ENCODE measurements around the gene MCF2L2. TPM values are rescaled to one million over a fixed set of nuclear protein-coding genes. Genes with fewer than 3 reads are reported as not detected.

Gene MCF2L2
- total RNA-seq, 2 donors from 2014 or later, result 0.25 to 1.4 TPM

DNA sequence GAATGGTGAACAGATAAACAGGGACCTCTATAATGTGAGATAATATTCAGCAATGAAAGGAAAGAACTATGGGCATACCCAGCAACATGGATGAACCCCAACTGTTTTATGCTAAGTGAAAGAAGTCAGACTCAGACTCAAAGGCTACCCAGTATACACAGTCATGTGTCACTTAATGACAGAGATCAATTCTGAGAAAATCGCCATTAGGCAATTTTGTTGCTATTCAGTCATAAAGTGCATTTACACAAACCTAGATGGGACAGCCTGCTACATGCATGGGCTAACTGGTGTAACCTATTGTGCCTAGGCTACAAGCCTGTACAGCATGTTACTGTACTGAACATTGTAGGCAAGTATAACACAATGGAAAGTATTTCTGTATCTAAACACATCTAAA lies 98.9 kb downstream of the MCF2L2 start:
- DNase-seq, result no peak
- no peaks in the 10 kb centered on the region for H3K9me3 ChIP-seq
- H3K27ac ChIP-seq, result no peak overlapping the region
- no peaks in the 10 kb centered on the region for H3K27me3 ChIP-seq
- no peaks in the 10 kb centered on the region for H3K36me3 ChIP-seq
- intact Hi-C loops (cut with DNase I), result no loop called here
- H3K9ac ChIP-seq (ENCODE audit: low read depth in 2 of 2, low read length in 2 of 2), result no peak overlapping the region
- H3K4me3 ChIP-seq, result no peak overlapping the region
- H3K4me1 ChIP-seq, result no peaks in the 10 kb centered on the region
- TF ChIP-seq, protein P1, sequence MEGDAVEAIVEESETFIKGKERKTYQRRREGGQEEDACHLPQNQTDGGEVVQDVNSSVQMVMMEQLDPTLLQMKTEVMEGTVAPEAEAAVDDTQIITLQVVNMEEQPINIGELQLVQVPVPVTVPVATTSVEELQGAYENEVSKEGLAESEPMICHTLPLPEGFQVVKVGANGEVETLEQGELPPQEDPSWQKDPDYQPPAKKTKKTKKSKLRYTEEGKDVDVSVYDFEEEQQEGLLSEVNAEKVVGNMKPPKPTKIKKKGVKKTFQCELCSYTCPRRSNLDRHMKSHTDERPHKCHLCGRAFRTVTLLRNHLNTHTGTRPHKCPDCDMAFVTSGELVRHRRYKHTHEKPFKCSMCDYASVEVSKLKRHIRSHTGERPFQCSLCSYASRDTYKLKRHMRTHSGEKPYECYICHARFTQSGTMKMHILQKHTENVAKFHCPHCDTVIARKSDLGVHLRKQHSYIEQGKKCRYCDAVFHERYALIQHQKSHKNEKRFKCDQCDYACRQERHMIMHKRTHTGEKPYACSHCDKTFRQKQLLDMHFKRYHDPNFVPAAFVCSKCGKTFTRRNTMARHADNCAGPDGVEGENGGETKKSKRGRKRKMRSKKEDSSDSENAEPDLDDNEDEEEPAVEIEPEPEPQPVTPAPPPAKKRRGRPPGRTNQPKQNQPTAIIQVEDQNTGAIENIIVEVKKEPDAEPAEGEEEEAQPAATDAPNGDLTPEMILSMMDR (IDR thresholded peaks at IDR 0.05), result no peak

DNA sequence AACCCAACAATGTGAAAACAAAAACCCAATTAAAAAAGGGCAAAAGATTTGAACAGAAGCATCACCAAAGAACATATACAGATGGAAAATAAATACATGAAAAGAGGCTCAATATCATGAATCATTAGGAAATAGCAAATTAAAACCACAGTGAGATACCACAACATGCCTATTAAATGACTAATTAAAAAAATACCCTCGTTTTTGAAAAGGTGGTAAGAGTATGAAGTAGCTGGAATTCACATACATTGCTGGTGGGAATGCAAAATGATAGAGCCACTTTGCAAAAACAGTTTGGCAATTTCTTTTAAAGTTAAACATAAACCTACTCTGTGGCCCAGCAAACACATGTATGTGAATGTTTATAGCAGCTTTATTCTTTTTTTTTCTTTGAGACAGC lies 99.6 kb downstream of the MCF2L2 start:
- Histone ChIP-seq H3K4me1 (no peaks in the 10 kb centered on the region), H3K27me3 (no peaks in the 10 kb centered on the region), H3K9ac (ENCODE audit: low read depth in 2 of 2, low read length in 2 of 2) (no peak overlapping the region), H3K27ac (no peak overlapping the region), H3K9me3 (no peaks in the 10 kb centered on the region), H3K36me3 (no peaks in the 10 kb centered on the region), H3K4me3 (no peak overlapping the region)
- DNase-seq, result no peak
- TF ChIP-seq, protein P1 (IDR thresholded peaks at IDR 0.05), result no peak
- intact Hi-C loops (cut with DNase I), result no loop called here

DNA sequence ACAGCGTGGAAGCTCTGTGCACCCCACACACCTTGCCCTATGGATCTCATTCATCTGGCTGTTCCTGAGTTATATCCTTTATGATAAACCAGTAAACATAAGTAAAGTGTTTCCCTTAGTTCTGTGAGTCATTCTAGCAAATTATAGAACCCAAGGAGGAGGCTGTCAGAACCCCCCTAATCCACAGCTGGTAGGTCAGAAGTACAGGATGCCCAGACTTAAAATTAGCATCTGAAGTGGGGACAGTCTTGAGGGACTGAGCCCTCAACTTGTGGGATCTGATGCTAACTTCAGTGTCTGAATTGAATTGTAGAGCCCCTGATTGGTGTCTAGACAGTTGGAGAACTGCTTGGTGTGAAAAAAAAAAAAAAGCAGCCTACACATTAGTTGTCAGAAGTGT lies 100.3 kb downstream of the MCF2L2 start:
- Histone ChIP-seq H3K9ac (ENCODE audit: low read depth in 2 of 2, low read length in 2 of 2) (no peak overlapping the region), H3K9me3 (no peaks in the 10 kb centered on the region), H3K27me3 (no peaks in the 10 kb centered on the region), H3K4me3 (no peak overlapping the region), H3K4me1 (no peaks in the 10 kb centered on the region), H3K36me3 (no peaks in the 10 kb centered on the region), H3K27ac (no peak overlapping the region)
- DNase-seq, result no peak
- intact Hi-C loops (cut with DNase I), result no loop called here
- TF ChIP-seq, protein P1 (IDR thresholded peaks at IDR 0.05), result no peak

DNA sequence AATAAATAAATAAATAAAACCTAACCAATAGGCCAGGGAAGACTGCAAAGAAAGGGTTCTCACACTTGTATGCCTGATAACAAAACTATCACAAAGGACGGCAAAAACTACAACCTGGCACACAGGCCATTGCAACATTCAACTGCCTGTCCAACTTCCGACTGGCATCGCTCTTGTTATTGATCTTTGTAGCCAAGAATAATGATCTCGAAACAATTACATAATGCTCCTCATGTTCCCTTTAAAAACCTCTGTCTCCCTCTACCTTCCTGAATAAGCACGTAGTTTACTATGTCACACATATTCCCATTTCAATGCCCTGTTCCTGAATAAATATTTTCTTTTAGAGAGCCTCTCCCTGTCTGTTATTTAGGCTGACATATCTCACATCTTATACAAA lies 101.1 kb downstream of the MCF2L2 start:
- DNase-seq, result no peak
- intact Hi-C loops (cut with DNase I), result no loop called here

DNA sequence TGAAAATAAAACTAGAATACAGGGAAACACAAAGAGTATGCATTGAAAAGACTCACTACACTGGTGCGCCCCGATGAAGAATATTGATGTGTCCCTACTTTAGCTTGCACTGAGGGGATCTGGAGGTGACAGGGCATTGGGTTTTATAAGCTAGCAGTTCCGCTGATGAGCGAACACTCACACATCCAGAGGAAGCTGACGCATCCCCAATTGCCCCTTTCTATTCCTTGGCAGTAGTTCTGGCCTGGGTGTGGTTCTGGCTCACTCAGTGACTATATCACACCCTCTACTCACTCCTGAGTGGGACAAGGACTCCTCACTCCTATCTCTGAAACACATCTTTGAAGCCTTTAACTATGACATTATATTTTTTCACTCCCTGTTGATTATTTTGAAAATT lies 104.3 kb downstream of the MCF2L2 start:
- no peak overlapping the region for H3K4me3 ChIP-seq
- no peak for DNase-seq
- TF ChIP-seq, protein P1 (IDR thresholded peaks at IDR 0.05), result no peak
- H3K27ac ChIP-seq, result no peak overlapping the region
- no peaks in the 10 kb centered on the region for H3K27me3 ChIP-seq
- no peaks in the 10 kb centered on the region for H3K36me3 ChIP-seq
- no peak overlapping the region for H3K9ac ChIP-seq (ENCODE audit: low read depth in 2 of 2, low read length in 2 of 2)
- intact Hi-C loops (cut with DNase I), result no loop called here
- H3K9me3 ChIP-seq, result no peaks in the 10 kb centered on the region
- H3K4me1 ChIP-seq, result no peaks in the 10 kb centered on the region

More for the DNA sequence above, 101.1 kb downstream of the MCF2L2 start:
- H3K4me3 ChIP-seq, result no peak overlapping the region
- H3K9me3 ChIP-seq, result no peaks in the 10 kb centered on the region
- H3K27ac ChIP-seq, result no peak overlapping the region
- H3K9ac ChIP-seq (ENCODE audit: low read depth in 2 of 2, low read length in 2 of 2), result no peak overlapping the region
- TF ChIP-seq, protein P1 (IDR thresholded peaks at IDR 0.05), result no peak
- no peaks in the 10 kb centered on the region for H3K36me3 ChIP-seq
- no peaks in the 10 kb centered on the region for H3K27me3 ChIP-seq
- H3K4me1 ChIP-seq, result no peaks in the 10 kb centered on the region

DNA sequence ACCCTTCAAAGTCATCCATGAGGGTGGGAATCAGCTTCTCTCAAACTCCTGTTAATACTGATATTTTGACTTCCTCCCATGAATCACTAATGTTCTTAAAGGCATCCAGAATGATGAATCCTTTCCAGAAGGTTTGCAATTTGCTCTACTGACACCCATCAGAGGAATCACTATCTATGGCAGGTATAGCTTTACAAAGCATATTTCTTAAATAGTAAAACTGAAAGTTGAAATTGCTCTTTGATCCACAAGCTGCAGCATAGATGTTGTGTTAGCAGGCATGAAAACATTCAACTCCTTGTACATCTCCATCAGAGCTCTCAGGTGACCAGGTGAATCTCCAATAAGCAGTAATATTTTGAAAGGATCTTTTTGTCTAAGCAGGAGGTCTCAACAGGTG lies 109.0 kb downstream of the MCF2L2 start:
- H3K4me3 ChIP-seq, result no peak overlapping the region
- H3K27ac ChIP-seq, result no peak overlapping the region
- no peaks in the 10 kb centered on the region for H3K27me3 ChIP-seq
- no peak overlapping the region for H3K9ac ChIP-seq (ENCODE audit: low read depth in 2 of 2, low read length in 2 of 2)
- H3K9me3 ChIP-seq, result no peaks in the 10 kb centered on the region
- intact Hi-C loops (cut with DNase I), result no loop called here
- H3K36me3 ChIP-seq, result no peaks in the 10 kb centered on the region
- TF ChIP-seq, protein P1 (IDR thresholded peaks at IDR 0.05), result no peak
- no peaks in the 10 kb centered on the region for H3K4me1 ChIP-seq
- no peak for DNase-seq
